ENCODE data around the gene PAPOLG.
A peak's percentile ranks its signal among the peaks of the same experiment; 100 is the strongest.

The PAPOLG gene

DNA sequence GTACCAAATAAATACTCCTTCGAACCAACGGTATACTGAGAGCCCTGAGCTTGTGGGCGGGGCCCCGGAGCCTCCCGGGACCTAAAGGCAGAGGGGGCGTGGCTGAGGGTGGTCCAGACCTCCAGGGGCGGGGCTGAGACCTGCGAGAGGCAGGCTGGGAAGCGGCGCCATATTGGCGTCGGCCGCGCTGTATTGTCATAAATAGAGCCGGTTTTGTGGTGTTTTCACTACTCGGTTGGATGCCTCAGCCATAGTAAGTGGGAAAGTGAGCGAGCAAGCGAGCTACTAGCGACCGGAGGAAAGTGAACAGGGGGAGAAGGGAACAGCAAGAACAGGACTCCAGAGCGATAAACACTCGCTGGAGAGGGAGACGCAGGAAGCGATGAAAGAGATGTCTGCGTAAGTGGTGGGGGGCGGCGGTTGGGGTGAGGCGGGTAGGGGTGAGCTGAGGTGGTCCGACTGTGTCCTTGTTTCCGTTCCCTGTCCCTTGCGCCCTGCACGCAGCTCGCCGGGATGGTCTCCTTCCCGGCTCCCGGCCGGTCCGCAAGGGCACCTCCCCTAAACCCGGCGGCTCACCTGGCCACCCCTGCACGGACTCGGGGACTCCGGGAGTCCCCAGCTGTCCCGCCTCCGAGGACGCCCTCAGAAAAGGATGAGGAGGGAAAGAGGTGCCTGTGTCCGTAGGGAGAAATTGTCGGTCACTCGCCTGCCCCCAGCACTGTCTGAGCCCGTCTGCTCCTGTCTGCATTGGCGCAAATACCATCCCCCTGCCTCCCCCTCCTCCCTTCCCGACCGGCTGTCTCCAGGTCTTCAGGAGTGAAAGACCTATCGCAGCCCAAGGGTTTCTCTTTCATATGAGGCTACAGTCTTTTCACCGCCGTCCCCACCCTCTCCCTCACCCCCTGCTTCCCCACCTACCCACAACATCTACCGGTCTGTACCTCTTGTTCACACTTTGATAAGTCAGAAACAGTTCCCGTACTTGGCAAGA, at the start of gene PAPOLG:
Gene PAPOLG, plus strand, starts transcription at position 172 of the 991 bp plus-strand sequence. Its CDS starts 211 bp downstream, at position 383.
- peak; percentile 95 to 99 (median 98) for DNase-seq

DNA sequence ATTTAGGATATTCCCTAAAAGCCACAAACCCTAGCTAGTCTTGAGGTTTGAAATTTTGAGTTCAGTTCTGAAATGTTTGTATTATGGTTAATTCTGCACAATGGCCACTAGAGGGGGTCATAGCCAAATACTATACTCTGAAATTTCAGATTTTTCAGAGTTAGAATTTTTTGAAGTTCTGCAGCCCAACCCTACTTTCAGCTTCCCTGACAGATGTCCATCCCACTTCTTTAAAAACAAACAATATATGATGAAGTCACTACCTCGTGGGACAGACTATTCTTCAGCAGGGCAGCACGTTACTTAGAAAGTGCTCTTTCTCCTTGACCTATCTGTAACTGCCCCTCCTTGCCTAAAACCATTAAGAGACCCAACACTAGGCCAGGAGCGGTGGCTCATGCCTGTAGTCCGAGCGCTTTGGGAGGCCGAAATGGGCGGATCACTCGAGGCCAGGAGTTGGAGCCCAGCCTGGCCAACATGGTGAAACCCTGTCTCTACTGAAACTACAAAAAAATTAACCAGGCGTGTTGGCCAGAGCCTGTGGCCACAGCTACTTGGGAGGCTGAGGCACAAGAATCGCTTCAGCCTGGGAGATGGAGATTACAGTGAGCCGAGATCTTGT, 48.2 kb upstream of the PAPOLG start:
- DNase-seq: peak; percentile 37 to 71 (median 63)

DNA sequence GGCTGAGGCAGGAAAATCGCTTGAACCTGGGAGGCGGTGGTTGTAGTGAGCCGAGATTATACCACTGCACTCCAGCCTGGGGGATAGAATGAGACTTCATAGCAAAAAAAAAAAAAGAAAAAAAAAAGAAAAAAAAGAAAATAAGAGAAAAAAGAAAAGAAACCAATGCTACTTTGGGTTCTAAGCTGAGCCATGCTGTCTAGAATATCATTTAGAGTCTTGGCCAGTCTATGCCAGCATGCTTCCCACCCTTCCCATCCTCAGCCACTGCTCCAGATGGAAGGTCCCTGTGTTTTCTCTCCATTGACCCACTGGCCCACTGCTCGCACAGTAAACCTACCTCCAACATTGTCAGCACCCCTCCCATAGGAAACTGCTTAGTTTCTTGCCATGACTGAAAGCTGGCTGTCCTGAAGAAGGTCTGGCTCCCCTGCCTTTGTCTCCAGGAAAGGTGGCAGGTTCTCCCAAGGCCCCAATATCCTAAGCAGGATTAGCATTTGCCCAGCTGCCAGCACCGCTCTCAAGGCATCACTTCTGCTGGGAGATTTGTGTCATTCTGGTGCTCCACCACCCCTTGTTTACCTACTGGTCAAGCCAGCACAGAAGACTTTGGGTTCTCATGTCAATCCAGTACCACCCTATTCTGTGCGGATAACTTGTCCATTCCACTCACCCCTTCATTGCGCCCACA, 47.3 kb upstream of the PAPOLG start:
- DNase-seq: no peak

DNA sequence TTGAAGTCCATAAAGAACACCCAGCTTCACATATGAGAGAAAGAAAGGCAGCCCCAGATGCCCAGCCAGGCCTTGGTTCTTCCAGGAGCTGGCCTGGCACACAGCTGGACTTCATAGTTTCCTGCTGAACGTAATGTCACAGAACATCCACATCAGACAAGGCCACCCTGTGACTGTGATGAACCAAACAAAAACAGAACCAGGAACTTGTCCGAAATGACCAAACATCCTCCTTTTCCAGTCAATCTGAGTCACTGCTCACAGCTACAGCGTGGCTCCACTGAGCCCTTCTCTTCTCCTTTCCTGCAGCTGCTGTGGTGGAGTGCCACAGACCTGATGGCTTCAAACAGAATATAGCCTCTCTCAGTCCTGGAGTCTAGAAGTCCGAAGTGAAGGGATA, 45.4 kb upstream of the PAPOLG start:
- no peak for DNase-seq

DNA sequence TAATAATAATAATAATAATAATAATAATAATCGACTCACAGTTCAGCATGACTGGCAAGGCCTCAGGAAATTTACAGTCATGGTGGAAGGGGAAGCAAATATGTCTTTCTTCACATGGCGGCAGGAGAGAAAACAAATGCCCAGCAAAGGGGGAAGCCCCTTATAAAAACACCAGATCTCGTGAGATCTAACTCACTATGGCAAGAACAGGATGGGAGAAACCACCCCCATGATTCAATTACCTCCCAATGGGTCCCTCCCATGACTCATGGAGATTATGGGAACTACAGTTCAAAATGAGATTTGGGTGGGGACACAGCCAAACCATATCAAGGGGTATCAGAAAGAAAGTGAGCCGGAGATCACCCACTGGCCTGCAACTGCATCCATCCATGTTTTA, 40.5 kb upstream of the PAPOLG start:
- no peak for DNase-seq

DNA sequence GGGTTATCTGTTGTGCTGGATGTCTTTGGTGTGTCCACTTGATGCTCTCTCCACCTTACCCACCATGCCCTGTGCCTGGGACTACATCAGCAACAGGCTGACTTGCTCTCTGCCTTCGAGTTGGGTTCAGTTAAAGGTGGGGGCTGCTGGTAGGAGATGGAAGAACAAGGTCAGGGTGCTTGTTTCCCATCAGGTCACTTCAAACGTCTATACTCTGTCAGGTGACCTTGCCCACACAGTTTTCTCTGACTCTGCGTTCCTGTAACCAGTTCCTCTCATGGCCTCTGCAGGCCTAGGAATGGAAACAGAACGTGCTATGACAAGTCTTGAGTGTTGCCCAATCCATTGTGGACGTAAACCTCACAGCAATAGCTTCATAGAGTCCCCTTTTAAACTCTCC, 38.4 kb upstream of the PAPOLG start:
- DNase-seq: no peak

DNA sequence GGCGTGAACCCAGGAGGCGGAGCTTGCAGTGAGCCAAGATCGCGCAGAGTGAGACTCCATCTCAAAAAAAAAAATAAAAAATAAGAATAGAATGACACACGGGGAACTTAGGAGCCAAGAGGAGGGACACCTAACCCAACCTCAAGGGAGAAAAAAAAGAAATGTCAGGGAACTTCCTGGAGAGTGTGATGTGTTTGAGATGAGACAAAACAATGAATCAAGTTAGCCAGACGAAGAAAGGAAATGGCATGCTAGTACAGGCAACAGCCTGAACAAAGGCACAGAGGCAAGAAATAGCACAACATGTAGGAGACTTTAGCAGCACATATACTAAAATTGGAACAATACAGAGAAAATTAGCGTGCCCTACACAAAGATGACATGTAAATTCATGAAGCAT, 36.7 kb upstream of the PAPOLG start:
- DNase-seq: no peak

DNA sequence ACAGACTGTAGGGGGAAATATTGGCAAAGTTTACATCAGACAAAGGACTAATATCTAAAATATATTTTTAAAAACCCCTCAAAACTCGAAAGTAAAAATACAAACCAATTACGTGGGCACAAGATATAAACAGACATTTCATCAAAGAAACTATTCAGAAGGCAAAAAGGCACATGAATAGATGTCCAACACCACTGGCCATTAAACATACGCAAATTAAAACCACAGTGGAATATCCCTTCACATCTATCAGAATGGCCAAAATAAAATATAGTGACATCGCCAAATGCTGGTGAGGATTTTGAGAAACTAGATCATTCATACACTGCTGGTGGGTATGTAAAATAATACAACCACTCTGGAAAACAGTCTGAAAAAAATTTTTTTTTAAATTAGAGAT, 30.6 kb upstream of the PAPOLG start:
- no peak for DNase-seq

DNA sequence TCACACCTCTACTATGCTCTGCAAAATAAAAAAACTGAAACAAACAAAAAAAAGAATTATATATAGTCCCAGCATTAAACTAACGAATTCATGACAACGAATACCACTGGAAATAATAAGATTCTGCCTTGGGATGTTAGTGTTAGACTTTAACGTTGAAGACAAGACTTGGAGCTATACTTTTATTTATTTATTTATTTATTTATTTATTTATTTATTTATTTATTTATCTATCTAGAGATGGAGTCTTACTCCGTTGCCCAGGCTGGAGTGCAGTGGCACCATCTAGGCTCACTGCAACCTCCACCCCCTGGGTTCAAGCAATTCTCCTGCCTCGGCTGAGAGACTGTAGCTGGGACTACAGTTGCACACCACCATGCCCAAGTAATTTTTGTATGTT, 27.2 kb upstream of the PAPOLG start:
- DNase-seq: no peak

DNA sequence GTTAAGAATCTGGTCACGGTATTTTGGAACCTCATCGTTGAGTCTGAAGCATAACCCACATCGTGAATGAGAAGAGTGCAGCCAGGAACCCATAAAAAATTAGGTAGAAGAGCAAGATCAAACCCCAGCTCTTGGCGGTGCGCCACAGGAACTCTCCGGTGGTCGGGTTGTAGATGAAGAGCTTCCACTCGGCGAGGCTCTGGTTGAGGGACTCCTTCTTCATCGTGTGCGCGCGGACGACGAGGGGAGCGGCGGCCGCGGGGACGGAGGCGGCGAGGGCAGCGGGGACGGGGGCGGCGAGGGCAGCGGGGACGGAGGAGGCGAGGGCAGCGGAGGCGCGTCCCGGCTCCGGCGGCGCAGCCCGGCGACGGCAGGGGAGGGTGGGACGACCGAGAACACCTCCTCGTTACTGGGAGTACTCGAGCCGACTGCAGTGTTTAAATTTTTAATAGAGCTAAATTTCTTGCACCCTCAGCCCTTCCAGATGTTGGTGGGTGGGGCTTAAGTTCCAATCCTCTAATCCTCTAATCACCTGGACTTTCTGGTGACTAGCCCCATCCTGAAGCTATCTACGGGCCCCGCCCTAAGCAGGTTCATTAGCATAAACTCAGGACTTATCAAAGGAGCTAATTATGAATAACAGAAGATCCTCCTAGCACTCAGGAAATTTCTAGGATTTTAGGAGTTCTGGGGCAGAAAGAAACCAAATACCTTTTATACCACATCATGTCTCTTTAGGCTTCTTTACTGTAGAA, 20.4 kb upstream of the PAPOLG start:
- peak; percentile 11 to 49 (median 37) for DNase-seq

DNA sequence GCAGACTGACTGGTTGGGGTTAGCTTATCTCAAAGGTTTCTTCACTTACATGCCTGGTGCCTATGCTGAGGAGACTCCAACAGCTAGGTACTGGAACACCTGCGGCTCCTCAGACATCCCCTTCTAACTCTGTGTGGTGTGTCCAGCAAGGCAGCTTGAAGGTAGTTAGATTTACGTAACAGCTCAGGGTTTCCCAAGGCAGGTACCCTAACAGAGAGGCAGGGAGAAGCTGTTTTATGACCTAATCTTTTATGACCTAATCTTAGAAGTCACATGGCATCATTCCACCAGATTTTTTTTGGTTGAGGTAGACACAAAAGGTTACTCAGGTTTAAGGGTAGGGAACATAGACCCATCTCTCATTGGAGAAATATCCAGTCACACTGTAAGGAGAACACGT, 17.4 kb upstream of the PAPOLG start:
- DNase-seq: no peak

DNA sequence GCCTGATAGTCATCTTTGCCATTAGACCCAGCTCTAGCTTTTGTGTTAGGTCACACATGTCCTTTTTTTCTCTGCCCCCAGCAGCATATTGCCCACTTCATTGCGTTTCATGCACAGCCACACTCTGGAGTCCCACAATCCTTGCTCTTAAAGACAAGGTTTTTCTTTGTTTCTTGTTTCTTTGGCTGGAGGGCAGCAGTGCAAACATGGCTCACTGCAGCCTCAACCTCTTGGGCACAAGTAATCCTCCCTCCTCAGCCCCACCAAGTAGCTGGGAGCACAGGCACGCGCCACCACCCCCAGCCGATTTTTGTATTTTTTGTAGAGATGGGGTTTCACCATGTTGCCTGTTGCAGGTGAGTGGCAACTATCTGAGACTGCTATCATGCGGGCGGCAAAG, 16.9 kb upstream of the PAPOLG start:
- DNase-seq: no peak

DNA sequence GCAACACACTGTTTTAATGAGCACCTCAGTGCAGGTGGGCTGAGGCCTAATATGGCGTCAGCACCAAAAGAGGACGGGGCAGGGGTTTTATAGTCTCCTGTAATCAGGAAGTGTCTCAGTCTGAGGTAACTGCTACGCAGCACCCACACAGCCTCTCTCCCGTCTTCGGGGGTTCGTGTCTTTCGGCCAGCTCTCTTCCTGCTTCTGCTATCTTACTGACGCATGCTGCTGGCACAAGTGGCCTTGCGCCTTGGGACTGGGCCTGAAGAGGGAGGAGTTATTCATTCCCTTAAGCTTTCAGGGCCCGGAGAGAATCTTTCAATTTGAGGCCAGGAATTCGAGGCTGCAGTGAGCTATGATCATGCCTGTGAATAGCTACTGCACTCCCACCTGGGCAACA, 14.5 kb upstream of the PAPOLG start:
- no peak for DNase-seq

DNA sequence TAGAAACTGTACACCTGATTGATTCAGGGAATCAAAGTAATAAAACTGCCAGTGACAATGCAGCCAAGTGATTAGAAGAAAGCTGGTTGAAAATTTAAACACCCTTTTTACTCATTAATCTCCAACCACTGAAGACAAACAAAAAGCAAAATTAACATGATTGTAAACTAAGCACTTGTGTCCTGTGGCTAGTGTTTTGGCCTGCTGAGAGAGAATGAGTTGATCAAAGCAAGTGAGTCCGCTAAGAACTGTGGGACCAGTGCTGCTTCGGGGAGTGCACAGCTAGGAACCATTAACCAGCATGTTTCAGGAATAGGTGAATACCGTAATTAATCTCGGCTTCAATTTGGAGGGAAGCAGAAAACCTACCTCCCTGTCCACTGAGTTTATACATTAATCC, 13.6 kb upstream of the PAPOLG start:
- peak in 2 of 3 experiments; percentile 13 to 64 for DNase-seq

DNA sequence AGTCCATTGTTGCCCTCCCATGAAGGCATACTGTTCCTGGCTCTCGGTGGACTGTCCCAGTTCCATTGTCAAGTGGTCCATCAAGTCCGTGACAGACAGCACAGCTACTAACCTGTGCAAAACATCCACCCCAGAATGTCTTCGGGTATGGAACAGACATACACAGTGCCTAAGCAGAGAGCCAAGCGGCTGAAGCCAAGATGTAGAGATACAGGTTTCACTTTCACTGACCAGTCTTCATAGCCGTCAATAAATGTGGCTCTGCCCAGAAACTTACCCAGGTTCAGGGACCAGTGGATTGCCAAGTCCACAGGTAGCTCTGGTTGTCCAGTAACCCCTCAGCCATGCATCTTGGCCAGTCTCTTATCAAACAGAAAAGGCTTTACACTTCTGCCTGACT, 10.7 kb upstream of the PAPOLG start:
- no peak for DNase-seq

DNA sequence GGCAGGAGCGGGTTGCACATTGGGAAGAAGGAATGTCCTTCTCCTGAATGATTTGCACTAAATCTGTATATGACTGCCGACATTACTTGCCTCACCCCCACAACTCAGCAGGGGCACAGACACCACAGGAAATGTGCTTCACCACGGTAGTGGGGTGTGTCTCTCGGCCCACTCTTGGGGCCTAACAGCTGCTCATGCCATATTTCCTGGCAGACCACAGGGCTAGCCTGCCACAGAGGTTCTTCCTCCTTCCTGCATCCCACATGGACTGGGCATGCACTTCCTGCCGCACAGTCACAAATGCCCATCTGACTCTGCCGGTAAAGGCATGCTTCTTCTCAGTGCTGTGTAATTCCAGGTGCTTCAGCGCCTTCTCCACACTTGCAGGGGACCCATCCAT, 10.3 kb upstream of the PAPOLG start:
- peak in 2 of 3 experiments; percentile 33 to 48 for DNase-seq

DNA sequence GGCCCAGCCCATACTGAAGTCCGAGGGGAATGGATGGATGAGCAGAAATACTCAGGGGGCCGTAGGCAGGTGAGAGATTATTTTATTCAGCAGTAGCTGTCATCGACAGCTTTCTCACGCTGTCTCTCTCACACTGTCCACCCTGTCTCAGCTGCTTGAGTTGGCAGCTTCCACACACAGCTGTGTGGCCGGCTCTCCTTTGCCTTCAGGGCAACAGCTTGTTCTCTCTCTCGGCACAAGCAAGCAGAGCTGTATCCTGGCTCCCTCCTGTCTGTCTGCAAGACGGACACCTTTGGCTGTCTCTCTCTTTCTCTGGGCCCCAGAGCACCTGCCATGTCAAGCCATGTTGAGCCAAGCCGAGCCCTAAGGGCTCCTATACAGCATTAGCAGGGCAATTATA, 9.8 kb upstream of the PAPOLG start:
- DNase-seq: peak in 2 of 3 experiments; percentile 74 to 89

DNA sequence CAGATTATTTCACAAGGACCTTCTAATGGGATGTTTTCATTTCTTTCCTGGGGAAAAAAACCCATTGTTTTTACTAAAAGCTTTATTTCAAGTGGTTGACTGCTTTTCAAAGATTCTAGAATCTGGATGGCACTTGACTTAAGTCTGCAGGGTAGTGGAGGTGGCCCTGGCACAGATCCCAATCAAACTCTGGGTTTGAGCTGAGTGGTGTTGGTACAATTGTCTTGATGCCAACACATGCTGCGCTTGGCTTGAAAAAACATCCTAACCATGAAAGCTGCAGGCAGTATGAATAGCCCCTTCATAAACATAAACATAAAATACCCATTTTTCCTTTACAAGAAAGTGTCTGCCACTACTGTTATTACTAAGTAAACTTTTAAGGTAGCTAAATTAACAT, 3.6 kb downstream of the PAPOLG start:
- peak in 2 of 3 experiments; percentile 59 to 89 for DNase-seq

DNA sequence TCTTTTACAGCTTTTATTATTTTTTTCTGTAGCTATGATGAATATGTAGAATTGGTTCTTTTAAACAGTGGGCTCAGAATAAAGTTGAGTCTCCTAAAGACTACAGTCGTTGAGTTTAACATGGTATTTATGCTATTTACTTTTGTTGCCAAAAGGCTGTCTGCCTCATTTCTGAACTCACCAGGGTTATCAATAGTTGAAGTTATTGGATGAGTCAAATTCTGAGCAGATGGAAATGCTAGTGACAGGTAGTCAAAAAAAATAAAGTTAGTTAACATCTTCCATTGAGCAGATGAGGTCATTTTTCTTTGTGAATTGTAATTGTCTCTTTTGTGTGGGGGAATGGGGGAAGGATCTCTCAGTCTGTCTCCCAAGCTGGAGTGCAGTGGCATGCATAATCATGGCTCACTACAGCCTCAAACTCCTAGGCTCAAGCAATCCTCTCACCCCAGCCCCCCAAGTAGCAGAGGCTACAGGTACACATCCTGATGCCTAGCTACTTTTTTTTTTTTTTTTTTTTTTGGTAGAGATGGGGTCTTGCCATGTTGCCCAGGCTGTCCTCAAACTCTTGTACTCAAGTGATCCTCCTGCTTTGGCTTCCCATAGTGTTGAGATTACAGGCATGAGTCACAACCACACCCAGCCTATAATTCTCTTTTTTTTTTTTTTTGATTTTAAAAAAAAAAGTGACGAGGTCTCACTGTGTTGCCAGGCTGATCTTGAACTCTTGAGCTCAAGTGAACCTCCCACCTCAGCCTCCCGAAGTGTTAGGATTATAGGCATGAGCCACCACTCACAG, 8.9 kb downstream of the PAPOLG start:
- DNase-seq: no peak

DNA sequence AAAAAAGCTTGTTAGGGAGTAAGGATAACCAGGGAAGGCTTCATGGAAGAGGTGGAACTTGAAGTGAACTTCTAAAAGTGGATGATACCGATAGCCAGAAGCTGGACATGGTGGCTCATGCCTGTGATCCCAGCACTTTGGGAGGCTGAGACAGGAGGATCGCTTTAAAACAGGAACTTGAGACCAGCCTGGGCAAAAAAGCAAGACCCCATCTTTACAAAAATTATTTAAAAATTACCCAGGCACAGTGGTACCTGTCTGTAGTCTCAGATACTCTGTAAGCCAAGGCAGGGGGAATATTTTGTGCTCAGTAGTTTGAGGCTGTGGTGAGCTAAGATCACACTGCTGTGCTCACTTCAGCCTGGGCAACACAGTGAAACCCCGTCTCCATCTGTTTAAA, 10.2 kb downstream of the PAPOLG start:
- no peak for DNase-seq

DNA sequence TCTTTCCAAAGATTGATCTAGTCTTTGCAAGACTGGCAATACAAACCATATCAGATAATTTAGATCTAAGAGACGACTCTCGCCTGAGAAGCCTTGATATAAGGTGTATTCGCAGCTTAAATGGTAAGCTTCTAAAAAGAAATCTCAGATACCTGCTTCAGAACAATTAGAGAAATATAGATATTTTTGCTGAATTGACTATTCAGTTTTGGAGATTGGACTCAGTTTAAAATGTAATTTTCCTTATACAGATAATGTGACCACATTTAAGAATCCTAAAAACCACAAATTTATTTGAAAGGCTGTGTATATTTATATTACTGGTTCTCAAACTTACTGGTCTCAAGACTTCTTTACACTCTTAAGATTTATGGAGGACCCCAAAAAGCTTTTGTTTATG, 15.4 kb downstream of the PAPOLG start:
- DNase-seq: no peak

DNA sequence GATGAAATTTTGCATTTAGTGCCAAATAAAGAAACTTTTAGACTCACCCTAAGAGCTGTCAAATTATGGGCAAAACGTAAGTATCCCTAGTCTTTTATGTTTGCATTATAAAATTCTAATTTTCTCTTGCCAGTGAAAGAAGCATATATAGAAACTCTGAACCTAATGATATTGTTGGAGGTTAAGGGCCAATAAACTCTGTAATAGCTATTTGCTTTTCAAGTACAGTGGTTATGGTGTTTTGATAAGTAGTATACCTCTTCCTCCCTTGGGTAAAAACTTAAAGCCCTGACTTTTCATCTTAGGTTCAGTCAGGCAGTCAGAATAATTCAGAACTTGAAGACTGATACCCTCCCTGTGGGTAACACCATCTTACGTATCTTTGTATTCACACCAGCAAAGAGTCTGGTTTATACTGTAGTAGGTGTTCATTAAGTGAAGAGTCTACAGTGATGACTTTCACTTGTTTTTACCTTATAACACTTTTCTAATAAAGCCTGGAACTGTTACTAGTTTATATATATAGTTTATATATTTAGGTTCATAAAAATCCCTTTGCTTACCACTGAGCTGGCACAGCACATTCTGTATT, 19.1 kb downstream of the PAPOLG start:
- no peak for DNase-seq
